Activated CD8-positive, alpha-beta T cell treated with anti-CD3 and anti-CD28 coated beads for 36 hours (primary cell): ENCODE measurements around the gene MAP2K4. TPM values are rescaled to one million over a fixed set of nuclear protein-coding genes. Genes with fewer than 3 reads are reported as not detected.

Experiments
- ATAC-seq: fragments of 200-7000 bp; cut with Tn5 transposase; one replicate; pipeline ENCODE4 v1.10.0; 2021; ENCODE audit warnings: mild to moderate bottlenecking, moderate library complexity
- CTCF ChIA-PET: fragments of 350-600 bp; sonication (Branson Sonifier 250); formaldehyde crosslinking; loops from one replicate; lab custom pipeline; 2021; ENCODE audit warnings: antibody characterized with exemption; lab: Charles Lee
- POLR2A ChIA-PET: fragments of 350-600 bp; sonication (Branson Sonifier 250); formaldehyde crosslinking; loops from one replicate; lab custom pipeline; 2021; ENCODE audit warnings: antibody characterized with exemption; lab: Charles Lee
- DNase-seq: peaks from one replicate; pipeline ENCODE4 v3.0.0-alpha.2; 2020
- H3K27ac Mint-ChIP-seq: one replicate; pipeline ENCODE4 v1.8.0; 2021; ENCODE audit warnings: mild to moderate bottlenecking, mixed read lengths
- H3K27me3 Mint-ChIP-seq: one replicate; pipeline ENCODE4 v1.8.0; 2021; ENCODE audit warnings: mixed read lengths
- H3K36me3 Mint-ChIP-seq: one replicate; pipeline ENCODE4 v1.8.0; 2021; ENCODE audit warnings: low read depth, mixed read lengths
- H3K4me1 Mint-ChIP-seq: one replicate; pipeline ENCODE4 v1.8.0; 2021; ENCODE audit warnings: low read depth, mixed read lengths
- H3K4me3 Mint-ChIP-seq: one replicate; pipeline ENCODE4 v1.8.0; 2021; ENCODE audit warnings: mild to moderate bottlenecking, moderate library complexity, mixed read lengths
- H3K9me3 Mint-ChIP-seq: one replicate; pipeline ENCODE4 v1.8.0; 2021; ENCODE audit warnings: mixed read lengths
- CTCF ChIP-seq: fragments of 200-600 bp; IDR thresholded peaks from one replicate; pipeline ENCODE4 v1.8.0; 2022; ENCODE audit warnings: antibody characterized with exemption, mild to moderate bottlenecking
- intact Hi-C: fragments of 100-400 bp; cut with micrococcal nuclease; formaldehyde crosslinking; loops from one replicate; pipeline ENCODE4 v1.10.0; 2022
- total RNA-seq, 2 experiments: library from RNA; stranded (reverse); gene quantifications; one replicate each; pipeline ENCODE4 v1.2.3, GENCODE V29; 2021

The MAP2K4 gene
- total RNA-seq, 2 experiments from 2014 or later, result 45.6 to 49.0 TPM

- H3K4me3 Mint-ChIP-seq, result no peak overlapping the region
- ATAC-seq, result no peak
- no peak for DNase-seq
- peaks cover 16% of the 10 kb centered on the region for H3K36me3 Mint-ChIP-seq
- ChIA-PET CTCF (interaction anchor here (1.6 to 2.1 kb wide), 3 partner anchors 12 to 31 kb away, joined by 4 read pairs; partner anchors contain the start of gene ZNF18), POLR2A (no interaction called here)
- no peak for TF ChIP-seq CTCF
- H3K27me3 Mint-ChIP-seq, result no peaks in the 10 kb centered on the region
- H3K27ac Mint-ChIP-seq, result no peak overlapping the region
- H3K4me1 Mint-ChIP-seq, result peaks cover 72% of the 10 kb centered on the region
- no peaks in the 10 kb centered on the region for H3K9me3 Mint-ChIP-seq
- intact Hi-C loops, result no loop called here
Measured at GRCh38 chr17:12028611-12029010, 7.9 kb downstream of the MAP2K4 start.

- ATAC-seq, result no peak
- H3K27ac Mint-ChIP-seq, result no peak overlapping the region
- no peak for DNase-seq
- TF ChIP-seq CTCF, result no peak
- no peaks in the 10 kb centered on the region for H3K9me3 Mint-ChIP-seq
- peaks cover 17% of the 10 kb centered on the region for H3K36me3 Mint-ChIP-seq
- no peak overlapping the region for H3K4me3 Mint-ChIP-seq
- CTCF ChIA-PET, result interaction anchor here (1.3 kb wide), 1 partner anchor 12 kb away, joined by 3 read pairs; no protein-coding TSS in a partner anchor
- POLR2A ChIA-PET, result interaction anchor here (1.0 to 1.1 kb wide), 2 partner anchors 9 to 10 kb away, joined by 3 read pairs; no protein-coding TSS in a partner anchor
- intact Hi-C loops, result no loop called here
- peaks cover 48% of the 10 kb centered on the region for H3K4me1 Mint-ChIP-seq
- no peaks in the 10 kb centered on the region for H3K27me3 Mint-ChIP-seq
Measured at GRCh38 chr17:12034538-12034937, 13.9 kb downstream of the MAP2K4 start.

- CTCF ChIA-PET, result interaction anchor here (1.6 kb wide), 1 partner anchor 12 kb away, joined by 4 read pairs; no protein-coding TSS in a partner anchor
- DNase-seq (no peak), ATAC-seq (no peak)
- POLR2A ChIA-PET, result no interaction called here
- no peak overlapping the region for H3K27ac Mint-ChIP-seq
- H3K27me3 Mint-ChIP-seq, result no peaks in the 10 kb centered on the region
- intact Hi-C loops, result no loop called here
- H3K4me1 Mint-ChIP-seq, result peaks cover 48% of the 10 kb centered on the region
- no peak overlapping the region for H3K4me3 Mint-ChIP-seq
- TF ChIP-seq CTCF, result no peak
- H3K36me3 Mint-ChIP-seq, result peaks cover 16% of the 10 kb centered on the region
- no peaks in the 10 kb centered on the region for H3K9me3 Mint-ChIP-seq
Measured at GRCh38 chr17:12035673-12036072, 15.0 kb downstream of the MAP2K4 start.

- DNase-seq, result no peak
- ChIA-PET CTCF (interaction anchor here (1.0 to 2.8 kb wide), 2 partner anchors 14 to 18 kb away, joined by 4 to 12 read pairs; no protein-coding TSS in a partner anchor), POLR2A (no interaction called here)
- Mint-ChIP-seq H3K9me3 (no peaks in the 10 kb centered on the region), H3K4me1 (peaks cover 52% of the 10 kb centered on the region), H3K27ac (no peak overlapping the region), H3K27me3 (no peaks in the 10 kb centered on the region), H3K36me3 (peaks cover 22% of the 10 kb centered on the region), H3K4me3 (no peak overlapping the region)
- no peak for TF ChIP-seq CTCF
- ATAC-seq, result no peak
- intact Hi-C loops, result no loop called here
Measured at GRCh38 chr17:12037970-12038369, 17.3 kb downstream of the MAP2K4 start.

- H3K27me3 Mint-ChIP-seq, result no peaks in the 10 kb centered on the region
- CTCF ChIA-PET, result interaction anchor here (1.3 to 2.8 kb wide), 3 partner anchors 10 to 17 kb away, joined by 3 to 12 read pairs (median 4); no protein-coding TSS in a partner anchor
- ATAC-seq (no peak), DNase-seq (no peak)
- POLR2A ChIA-PET, result no interaction called here
- peaks cover 65% of the 10 kb centered on the region for H3K4me1 Mint-ChIP-seq
- no peak overlapping the region for H3K4me3 Mint-ChIP-seq
- no peaks in the 10 kb centered on the region for H3K9me3 Mint-ChIP-seq
- intact Hi-C loops, result no loop called here
- TF ChIP-seq CTCF, result no peak
- H3K27ac Mint-ChIP-seq, result no peak overlapping the region
- peaks cover 19% of the 10 kb centered on the region for H3K36me3 Mint-ChIP-seq
Measured at GRCh38 chr17:12040478-12040877, 19.8 kb downstream of the MAP2K4 start.
